HG03469 (cell line): Measurements from ENCODE around the gene CTBP1.

Experiments
- ATAC-seq: cut with Tn5 transposase; IDR thresholded peaks from one replicate; pipeline ENCODE4 v1.9.1; 2021; ENCODE audit warnings: mild to moderate bottlenecking, moderate library complexity, moderate number of reproducible peaks; ENCODE audit not compliant: unreplicated experiment

Gene CTBP1

DNA sequence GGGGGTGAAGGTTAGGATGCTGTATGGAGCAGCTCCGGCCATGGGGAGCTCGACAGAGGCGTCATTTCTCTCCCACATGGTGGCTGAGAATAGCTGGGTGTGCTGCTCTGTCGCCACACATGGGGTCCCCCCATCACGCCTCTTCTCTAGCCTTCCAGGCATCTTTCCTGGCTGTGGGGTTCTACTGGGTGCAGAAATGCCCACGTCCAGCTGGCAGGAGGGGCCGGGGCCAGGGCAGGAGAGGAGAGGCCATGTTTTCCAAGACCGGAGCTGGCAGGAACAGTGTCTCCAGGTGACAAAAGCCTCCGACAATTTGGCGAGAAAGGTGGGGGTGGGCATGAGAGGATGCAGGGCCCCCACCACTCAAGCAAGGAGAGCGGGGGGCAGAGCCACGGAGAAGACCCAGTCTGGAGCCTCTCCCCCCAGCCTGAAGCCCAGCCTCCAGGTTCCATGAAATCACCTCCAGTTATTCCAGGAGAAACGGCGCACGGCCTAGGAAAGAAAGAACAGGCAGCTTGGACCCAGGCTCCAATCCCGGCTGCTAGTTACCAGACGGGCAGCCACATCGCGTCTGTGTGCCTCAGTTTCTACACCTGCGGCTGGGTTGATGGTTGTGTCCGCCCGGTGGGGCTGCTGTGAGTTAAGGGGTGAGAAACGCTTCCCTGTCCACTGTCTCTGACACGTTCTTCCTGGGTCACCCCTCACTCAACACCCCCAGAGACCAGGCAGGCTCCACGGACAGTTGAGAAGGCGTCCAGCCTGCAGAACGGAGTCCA is 49.2 kb downstream of the CTBP1 start:
- no peak for ATAC-seq

DNA sequence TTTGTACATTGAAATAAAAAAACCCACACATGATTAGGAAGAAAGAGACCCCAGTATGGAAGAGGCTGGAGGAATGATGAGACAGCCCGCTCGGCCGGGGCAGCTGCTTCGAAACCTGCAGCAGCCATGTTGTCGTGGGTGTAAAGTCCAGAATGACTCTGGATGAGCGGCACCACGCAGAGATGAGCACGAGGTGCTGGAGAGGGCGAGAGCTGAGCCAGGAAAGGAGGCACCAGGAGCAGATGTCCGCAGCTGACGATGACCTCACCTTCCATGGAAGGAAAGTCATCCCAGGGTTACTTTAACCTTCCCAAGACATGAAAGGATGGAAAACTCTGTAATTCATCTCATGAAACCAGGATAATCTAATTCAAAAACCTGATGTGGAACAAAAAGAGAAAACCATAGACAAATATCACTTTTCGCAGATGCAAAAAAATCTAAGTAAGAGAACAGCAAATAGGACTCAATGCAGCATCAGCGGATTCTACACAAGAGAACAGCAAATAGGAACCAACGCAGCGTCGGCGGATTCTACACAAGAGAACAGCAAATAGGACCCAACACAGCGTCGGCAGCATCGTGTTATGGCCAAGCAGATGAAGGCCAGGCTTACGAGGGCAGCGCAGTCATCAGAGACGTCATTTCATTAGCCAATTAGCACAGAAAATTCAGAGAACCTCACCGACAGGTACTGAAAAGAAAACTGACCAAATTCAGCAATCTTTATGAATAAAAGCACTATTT is 50.7 kb downstream of the CTBP1 start:
- ATAC-seq = no peak

GRCh38 chr4:1196421-1197183 is 52.3 kb downstream of the CTBP1 start:
- ATAC-seq = no peak

GRCh38 chr4:1195891-1196401 is 53.0 kb downstream of the CTBP1 start:
- no peak for ATAC-seq

GRCh38 chr4:1195109-1195671 is 53.7 kb downstream of the CTBP1 start:
- no peak for ATAC-seq

GRCh38 chr4:1194010-1194900 is 54.7 kb downstream of the CTBP1 start:
- no peak for ATAC-seq

DNA sequence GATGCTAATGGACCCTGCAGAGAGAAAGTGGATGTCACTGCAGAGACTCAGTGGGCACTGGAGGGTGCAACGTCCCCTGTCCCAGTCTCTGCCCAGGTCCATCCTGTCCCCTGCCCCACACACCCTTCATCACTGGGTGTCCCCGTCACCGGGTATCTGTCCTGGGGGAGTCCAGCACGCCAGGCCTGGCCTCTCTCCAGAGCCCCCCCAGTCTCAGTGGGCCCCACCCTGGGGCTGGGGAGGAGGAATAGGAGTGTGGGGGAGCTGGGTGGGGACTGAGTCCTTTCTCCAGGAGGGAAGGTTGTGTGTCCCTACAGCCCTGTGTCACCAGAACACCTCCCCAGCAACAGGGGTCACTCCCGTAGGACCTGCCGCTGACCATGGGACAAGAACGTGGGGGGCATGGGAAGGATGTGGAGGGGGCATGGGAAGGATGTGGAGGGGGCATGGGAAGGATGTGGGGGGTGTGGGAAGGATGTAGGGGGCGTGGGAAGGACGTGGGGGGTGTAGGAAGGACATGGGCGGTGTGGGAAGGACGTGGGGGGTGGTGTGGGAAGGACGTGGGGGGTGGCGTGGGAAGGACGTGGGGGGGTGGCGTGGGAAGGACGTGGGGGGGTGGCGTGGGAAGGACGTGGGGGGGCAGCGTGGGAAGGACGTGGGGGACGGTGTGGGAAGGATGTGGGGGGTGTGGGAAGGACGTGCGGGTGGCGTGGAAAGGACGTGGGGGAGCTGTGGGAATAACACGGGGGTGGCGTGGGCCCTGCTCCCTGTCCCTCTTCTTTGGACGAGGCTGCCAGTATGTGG is 55.5 kb downstream of the CTBP1 start:
- ATAC-seq = no peak

DNA sequence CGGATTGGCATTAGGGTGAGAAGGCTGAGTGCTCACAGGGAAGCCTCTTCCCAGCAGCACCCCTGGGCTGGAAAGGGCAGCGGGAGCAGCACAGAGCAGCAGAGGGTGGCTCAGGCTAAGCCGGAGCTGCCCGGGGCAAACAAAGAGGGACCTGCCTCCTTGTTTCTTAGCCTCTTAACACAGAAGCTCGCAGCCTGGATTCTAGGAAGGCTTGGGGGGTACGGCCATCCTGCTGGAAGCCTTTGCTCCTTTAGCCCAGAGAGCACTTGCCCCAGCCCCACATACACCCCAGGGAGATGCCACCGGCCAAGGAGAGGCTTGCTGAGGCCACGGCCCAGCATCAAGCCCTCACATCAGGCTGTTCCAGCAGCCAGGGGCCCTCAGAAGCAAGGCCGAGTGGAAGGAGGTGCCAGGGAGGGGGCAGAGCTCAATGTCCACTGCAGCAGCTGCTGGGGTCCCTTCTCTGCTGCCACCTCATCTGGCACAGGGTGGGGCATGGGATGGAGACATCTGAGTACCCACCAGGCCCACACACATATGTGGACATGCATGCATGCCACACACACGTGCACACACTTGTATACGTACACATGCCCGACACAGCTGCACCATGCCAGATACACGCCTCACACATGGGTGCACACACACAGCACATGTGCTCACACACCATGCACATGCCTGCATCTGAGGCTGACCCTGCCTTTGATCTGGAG is 56.3 kb downstream of the CTBP1 start:
- no peak for ATAC-seq

DNA sequence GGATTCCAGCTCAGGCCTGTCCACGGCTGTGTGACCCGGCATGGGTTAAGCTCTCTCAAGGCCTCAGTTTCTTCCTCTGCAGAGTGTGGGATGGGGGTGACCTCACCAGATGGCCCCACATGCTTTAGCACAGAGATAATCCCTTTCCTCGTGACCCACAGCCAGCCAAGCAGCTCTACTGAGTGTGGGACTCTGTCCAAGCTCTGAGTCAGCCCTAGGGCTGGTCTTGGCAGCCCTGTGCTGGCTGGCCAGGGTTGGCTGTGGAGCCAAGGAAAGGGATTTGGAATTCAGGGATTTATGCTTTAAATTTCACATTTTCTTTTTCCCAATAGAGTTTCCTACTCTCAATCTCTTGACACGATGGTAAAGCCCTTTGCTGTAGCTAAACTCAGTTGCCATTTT is 56.8 kb downstream of the CTBP1 start:
- ATAC-seq = no peak

DNA sequence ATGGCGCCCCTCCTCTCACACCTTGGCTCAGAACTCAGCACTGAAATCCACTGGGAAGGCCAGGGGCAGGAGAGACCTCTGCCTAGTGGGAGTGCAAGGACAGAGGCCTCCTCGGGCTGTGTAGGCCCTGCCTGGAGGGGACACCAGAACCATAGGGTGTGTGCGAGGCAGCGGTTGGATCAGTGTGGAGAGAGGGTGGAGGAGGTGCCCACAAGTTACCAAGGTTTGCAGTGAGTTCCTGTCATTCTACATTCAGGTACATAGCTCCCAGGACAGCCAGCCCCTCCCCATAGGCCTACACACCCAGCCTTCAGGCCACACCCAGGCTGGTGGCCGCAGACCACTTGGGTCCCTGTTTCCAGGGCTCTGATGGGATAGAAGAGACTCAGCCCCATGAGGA is 57.3 kb downstream of the CTBP1 start:
- ATAC-seq = no peak

GRCh38 chr4:1187182-1187581 is 61.7 kb downstream of the CTBP1 start:
- ATAC-seq = no peak

GRCh38 chr4:1183985-1184773 is 64.8 kb downstream of the CTBP1 start:
- ATAC-seq = no peak

- ATAC-seq = no peak
These were observed 66.6 kb downstream of the CTBP1 start for GRCh38 chr4:1182313-1182712.

DNA sequence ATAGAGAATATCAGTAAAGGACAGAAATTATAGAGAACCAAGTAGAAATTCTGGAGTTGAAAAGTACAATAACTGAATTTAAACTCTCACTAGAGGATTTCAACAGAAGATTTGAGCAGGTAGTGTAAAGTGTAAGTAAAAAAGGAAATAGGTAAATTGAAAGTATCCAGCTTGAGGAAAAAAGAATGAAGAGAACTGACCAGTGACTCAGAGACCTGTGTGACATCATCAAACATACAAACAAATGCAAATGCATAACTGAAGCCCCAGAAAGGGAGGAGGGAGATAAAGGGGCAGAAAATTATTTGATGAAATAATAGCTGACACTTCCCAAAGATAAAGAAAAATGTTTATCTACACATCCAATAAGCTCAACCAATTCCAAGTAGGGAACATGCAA is 68.3 kb downstream of the CTBP1 start:
- no peak for ATAC-seq

- no peak for ATAC-seq
These were observed 69.0 kb downstream of the CTBP1 start for GRCh38 chr4:1179976-1180375.

- no peak for ATAC-seq
These were observed 69.9 kb downstream of the CTBP1 start for GRCh38 chr4:1179089-1179441.

DNA sequence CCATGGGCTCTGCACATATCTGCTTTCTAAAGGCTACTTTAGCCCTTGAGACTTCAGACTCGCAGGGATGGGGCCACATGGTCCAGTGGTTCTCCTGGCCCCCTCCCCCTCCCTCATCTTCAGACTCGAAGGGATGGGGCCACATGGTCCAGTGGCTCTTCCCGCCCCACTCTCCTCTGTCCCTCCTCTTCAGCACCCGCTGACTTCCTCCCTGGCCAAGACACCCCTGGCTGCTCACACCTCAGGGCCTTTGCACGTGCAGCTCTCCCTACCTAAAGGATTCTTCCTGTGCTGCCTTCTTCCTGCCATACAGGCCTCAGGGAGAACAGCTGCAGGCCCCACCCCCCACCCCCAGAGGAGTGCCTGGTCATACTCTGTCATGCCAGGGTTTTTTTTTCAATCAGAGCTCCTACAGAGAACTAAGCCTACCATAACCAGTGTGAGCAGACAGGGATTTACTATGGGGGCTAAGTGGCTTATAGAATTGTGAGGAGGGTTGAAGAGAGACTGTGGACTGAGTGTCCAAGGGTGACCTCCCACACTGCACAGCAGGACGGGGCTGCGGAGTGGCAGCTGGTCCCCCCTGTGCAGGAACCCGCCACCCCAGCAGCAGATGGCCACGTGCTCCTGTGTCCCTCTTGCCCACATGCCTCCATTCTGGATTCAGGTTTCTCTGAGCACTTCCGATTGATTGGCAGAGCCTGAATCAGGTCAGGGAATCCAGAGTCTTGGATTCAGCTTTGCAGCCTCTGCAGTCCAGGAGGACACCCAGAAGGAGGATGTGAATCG is 70.4 kb downstream of the CTBP1 start:
- ATAC-seq = no peak
